Suppressor macrophage (primary cell): ENCODE measurements around the gene HUS1.
A peak's percentile ranks its signal among the peaks of the same experiment; 100 is the strongest.

Experiments
- DNase-seq, 4 experiments: peaks; one replicate each; pipeline ENCODE4 v3.0.0-alpha.2; 2020 to 2022

The HUS1 gene

DNA sequence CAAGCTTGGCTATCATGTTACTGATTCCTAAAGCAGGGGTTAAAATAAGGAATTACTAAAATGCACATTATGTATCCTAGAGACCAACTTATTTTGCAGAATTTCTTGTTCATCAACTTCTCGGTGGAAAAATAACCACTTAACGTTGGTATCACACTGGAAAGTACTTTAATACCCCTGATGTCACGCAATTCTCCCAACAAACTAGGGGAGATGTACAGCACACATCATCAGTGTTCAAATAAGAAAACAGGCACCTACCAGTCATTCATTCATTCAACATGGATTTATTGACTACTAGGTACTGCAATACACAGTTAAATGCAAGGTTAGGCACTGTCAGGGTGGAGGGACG lies 648 bp downstream of the HUS1 start:
- DNase-seq = no peak

DNA sequence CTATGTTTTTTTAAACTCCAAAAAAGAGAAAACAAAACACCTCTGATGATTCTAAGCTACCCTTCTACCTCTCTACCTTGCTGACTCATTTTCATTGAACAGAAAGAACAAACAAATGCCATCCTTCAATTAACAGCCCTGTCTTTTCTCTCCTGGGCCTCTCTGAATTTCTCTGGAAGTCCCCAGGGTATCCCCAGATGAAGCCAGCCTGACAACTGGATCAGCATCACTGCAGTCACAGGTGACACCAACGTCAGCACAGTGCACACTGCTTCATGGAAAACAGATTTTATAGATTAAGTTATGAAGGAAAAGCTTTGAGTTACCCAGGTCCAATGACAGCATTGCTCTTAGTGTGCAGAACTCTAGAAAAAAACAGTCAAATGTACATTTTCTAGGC lies 5.7 kb downstream of the HUS1 start:
- DNase-seq = no peak

DNA sequence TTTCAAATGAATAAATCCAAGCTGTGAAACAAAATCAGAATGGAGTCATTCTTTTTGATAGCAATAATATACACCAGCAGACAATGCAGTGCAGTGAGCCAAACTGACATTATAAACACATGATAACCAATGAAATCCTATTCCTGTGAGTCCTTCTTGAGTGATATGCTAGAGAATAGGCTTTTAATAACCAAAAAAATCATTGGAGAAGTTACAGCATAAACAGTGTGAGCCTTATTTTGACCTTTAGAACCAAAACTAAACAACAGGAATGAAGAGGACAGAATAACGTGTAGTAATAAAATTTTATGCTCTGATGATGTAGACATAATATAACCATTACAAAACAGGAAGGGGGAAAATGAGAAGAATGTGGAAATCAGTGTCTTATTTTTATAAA lies 8.7 kb downstream of the HUS1 start:
- peak in 2 of 4 experiments; percentile 51 to 71 for DNase-seq

DNA sequence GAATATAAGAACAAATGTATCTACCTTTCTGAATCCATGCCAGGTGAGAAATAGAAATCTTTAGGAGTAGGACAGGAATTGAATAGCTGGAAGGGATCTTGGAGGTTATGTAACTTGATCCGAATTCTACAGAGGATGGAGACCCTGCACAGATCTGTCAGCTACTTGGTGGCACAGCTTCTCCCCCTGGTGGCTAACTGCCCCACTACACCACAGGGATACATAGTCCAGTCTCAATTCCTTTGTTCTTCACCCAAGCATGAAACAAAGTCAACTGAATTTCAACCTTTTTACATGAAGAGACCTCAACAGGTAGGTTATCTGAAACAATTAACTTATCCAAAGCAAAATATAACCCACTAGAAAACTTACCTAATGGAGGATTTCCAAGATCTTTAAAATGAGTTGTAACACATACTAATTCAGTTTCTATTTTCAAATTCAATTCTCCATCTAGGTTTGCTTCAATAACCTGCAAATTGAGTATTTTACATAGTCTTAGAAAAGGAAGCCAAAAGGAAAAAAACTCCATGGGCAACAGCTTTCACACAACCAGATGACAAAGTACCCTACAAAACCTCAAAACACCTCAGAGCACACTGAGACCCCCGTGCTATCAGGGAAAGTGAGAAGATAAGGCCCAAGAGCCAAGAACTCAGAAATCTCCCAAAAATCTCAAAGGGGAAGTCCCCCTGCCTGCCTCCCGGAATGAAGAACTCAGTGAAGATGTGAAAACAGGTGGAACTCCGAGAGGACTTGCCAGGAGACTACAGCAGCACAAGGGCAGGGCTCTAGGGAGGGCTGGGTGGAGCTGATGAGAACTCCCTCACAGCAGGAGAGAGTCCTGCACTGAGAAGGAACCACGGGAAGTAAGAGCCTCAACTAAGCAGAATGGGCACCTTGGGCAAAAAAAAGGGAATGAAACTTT lies 10.3 kb downstream of the HUS1 start:
- peak; percentile 56 to 79 (median 64) for DNase-seq

DNA sequence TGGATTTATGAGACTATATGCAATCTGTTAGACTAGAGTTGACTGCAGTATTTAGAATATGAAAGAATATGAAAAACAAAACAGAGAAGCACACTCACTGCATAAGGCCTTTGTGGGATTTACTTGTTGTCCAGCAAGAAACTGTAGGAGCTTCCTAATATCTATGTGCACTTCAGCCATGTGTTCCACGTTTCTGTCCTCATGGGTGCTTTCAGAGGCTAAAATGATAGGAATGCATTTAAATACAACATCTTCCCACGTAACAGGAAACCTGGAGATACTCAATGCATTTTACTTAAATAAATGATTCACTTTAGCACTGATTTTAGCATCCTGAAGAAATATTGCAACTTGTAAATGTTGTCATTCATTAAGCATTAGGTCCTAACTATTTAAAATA lies 11.7 kb downstream of the HUS1 start:
- no peak for DNase-seq

DNA sequence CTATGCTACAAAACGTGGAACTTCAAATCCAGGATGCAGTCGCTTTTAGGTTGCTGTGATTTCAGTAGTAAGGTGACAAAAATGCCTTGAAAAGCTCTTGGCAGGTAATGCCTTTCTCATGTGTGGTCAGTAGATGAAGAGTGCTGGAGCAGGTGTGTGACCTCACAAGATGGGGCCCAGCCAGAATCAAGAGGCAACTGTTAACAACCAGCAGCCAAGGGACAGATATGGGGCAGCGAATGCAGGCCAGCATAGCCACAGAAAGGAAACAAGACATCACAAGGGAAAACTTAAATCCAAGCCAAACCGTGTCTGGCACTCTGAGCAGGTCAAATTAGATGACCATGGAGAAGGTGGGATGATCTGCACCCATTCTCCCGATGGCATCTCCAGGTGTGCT lies 12.3 kb downstream of the HUS1 start:
- DNase-seq = no peak

DNA sequence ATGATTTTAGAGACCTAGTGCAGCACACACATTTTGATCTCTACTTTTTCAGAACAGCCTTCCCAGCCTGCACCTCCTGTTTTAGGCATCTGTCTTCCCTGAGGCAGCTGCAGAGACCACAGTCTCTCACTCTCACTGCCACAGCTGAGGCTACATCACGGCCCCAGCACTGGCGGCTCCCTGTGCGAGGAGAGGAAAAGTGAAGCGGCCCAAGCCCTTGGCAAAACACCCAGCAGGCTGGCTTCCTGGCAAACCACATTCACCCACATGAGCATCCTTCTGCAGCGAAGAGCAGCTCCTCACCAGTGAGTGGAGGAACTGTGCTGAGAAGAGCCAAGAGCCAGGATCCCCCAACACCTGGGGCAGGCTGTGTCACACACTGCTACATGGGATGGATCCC lies 14.0 kb downstream of the HUS1 start:
- DNase-seq = no peak

DNA sequence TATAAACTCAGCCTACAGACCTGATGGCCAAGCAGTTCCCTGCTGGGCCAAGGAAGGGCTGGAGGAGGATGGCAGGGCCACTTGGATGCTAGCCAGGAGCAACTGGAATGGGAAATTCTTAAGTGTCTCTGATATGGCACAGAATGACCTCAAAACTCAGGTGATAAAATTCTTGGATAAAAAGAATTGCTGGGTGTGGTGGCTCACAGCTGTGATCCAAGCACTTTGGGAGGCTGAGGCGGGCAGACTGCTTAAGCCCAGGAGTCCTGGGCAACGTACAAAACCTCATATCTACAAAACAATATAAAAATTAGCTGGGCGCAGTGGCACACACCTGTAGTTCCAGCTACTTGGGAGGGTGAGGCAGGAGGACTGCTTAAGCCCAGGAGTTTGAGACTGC lies 17.2 kb downstream of the HUS1 start:
- no peak for DNase-seq

DNA sequence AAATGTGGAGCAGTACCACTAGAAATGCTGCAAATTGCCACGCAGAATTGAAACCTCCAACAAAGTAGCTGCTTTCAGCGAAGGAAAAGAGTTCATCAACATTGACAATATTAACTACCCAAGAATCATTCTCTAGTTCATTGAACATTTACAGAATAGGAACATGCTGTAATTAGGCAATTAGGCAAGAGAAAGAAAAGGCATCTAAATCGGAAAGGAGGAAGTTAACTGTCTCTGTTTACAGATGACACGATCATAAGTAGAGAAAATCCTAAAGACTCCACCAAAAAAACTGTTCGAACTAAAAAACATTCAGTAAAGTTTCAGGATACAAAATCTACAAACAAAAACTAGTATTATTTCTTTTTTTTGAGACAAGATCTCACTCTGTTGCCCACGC lies 22.3 kb downstream of the HUS1 start:
- peak in 2 of 4 experiments; percentile 51 to 54 for DNase-seq

DNA sequence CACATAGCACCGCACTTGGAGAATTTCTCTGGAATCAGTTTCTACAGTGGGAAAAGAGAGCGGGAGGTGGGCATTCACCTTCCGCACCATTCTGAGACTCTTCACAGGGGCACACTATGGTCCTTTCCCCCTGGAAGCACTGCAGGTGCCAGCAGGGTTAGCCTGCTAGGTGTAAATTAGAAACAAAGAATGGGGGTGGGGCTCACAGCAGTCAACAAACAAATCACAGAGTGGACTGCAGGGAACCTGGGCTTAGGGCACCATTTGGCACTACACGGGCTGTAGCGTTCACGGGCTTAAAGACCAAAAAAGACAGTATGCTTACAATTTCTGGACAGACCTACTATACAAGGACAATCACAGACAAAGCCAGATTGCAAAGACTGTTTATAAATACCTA lies 23.2 kb downstream of the HUS1 start:
- DNase-seq = no peak

DNA sequence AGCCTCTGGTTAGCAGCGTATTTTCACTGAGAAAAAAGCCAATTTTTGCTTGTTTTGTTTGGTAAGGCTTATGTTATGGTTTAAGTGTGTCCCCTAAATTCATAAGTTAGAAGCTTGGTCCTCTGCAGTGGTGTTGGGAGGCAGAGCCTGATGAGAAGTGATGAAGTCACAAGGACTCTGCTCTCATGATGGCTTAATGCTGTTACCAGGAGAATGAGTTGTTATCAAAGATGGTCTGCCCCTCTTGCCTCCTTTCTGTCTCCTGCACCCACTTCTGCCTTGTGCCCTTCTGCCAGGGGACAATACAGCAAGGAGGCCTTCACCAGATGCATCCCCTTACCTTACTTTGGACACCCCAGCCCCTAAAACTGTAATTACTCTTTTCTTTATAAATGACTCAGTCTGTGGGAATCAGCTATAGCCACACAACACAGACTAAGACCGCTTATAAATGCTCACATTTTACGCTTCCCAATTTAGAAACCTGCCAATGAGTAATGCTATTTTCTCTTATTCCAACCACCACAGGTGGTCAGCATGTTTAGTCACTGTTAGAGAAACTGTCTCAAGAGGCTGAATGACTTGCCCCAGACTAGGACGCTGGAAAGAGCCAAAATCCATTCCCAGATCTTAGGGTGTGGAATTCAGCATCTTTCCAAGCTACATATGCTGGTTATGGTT lies 25.0 kb downstream of the HUS1 start:
- no peak for DNase-seq

DNA sequence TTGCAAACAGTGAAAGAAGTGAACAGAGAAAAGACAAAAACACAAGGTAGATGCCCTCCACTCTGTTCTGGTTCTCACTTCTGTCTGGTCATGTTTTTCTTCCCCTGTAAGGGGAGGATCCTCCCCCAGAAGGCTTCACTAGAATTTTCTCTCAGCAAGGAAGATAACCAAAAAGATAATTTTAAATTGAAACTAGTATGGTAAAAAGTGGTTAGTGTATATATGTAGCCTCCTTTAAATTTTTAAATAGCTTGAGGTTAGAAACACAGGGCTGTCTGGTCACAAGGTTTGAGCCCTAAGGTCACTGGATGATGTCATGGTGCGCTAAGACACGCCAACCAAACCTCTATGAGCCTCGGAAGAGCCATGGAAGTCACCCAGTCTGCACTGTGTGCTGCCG lies 25.6 kb downstream of the HUS1 start:
- no peak for DNase-seq

DNA sequence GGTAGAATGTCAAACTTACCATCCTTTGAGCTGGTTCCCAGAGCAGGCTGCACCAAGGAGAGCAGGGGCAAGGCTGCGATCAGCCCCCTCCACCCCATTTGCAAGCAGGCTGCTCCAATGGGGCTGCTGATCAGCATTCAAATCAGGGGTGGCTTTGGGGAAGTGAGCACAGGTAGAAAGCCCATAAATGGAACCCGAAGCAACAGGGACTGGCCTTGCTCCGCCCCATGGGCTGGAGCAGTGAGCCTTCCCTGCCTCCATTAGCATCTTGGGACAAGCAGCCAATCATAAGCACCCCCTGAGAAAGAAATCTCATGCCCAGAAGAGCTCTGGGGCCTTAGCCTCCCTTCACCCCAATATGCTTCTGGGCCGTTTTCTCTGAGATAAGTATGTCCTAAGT lies 27.2 kb downstream of the HUS1 start:
- no peak for DNase-seq

DNA sequence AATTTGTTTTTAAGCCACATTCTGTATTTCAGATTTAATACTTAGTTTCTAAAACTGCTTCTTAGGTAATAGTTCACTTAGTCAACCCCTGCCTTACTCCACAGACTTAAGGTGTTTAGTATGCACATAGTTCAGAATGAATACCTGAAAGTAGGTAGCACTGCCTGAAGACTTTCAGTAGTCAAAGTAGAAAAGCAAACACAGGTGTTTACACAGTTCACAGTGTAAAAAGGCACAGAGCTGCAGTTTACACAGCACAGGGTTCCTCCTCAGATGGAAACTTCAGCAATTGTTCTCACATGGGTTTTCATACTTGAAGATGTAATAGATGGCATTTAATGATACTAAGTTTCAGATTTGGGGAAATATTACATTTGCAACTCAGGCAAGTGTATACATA lies 28.0 kb downstream of the HUS1 start:
- DNase-seq = no peak

DNA sequence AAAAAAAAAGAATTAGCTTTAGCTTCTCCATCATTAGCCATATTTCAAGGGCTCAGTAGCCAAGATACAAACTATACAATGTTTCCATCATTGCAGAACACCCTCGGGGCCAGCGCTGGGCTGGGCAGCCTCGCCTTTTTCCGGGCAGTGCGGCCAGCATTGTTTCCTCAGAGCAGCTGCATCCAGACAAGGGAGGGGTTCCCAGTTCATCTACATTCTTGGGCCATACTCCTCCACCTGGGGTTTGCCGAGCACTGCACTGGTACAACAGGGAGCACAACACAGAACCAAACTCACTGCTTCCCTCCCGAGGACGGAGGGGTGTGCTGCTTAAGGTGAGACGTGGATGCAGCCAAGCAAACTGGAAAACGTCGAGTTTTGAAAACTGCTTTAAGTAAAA lies 28.7 kb downstream of the HUS1 start:
- DNase-seq = no peak

DNA sequence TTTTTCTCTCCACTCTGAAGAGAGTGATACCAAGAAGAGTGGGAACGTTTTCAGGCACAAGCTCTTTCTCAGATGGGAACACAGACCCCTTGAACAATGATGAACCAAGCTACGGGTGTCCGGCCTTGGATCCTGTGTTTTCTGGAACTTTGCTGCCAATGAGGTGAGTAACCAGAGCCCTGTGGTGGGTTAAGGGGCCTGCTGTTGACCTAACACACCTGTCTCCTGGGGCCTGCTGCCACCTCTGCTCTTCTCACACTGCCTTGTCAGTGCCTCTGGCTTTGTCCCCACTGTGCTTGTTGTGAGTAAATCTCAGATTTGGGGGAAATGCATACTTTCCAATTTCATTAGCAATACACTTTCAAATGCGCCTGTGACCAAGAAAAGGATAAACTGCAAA lies 29.7 kb downstream of the HUS1 start:
- DNase-seq = no peak

DNA sequence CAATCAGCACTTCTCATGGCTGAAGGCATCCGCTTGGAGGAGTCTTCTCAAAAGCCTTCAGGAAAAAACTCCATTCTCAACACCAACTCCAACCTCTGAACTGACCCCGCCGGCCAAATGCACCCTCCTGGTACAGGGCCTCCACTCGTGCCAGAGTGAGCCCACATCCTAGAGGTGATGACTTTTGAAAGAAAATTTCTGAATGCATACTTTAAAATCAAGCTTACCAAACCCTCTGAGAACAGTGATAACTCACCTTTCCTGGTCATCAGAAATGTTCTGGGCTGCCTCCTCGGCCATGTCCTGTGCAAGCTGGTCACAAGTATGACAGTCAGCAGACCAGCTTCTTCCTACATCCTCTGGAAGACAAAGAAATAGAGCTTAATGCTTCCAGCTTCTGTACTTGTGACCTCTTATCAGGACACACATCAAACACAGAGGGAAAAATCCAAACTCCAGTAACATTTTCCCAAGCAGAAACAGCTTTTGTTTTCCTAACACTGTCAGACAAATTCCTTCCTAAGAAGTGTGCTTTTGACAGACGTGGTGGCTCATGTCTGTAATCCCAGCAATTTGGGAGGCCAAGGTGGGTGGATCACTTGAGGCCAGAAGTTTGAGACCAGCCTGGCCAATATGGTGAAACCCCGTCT lies 31.1 kb downstream of the HUS1 start, which contains the start of gene PKD1L1:
Gene PKD1L1, minus strand, starts transcription at position 326 of the 650 bp plus-strand sequence. Its CDS starts 26 bp downstream, at position 300.
- peak in 3 of 4 experiments; percentile 43 to 55 (median 51) for DNase-seq

DNA sequence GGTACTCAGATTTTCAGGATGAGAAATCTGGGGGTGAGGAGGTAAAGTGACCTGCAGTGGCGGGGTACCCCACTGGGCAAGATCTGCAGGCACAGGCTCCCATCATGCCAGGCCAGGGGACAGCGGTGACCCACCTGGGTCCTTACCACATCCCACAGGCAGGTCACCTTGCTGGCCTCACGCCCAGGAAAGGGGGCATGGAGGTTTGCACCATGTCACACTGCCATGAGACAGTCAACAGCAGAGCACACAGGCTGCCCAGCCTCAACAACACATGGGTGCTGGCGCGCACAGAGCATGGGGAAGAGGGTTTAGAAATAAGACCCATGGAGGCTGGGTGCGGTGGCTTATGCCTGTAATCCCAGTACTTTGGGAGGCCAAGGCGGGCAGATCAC lies 32.1 kb downstream of the HUS1 start:
- DNase-seq = no peak

DNA sequence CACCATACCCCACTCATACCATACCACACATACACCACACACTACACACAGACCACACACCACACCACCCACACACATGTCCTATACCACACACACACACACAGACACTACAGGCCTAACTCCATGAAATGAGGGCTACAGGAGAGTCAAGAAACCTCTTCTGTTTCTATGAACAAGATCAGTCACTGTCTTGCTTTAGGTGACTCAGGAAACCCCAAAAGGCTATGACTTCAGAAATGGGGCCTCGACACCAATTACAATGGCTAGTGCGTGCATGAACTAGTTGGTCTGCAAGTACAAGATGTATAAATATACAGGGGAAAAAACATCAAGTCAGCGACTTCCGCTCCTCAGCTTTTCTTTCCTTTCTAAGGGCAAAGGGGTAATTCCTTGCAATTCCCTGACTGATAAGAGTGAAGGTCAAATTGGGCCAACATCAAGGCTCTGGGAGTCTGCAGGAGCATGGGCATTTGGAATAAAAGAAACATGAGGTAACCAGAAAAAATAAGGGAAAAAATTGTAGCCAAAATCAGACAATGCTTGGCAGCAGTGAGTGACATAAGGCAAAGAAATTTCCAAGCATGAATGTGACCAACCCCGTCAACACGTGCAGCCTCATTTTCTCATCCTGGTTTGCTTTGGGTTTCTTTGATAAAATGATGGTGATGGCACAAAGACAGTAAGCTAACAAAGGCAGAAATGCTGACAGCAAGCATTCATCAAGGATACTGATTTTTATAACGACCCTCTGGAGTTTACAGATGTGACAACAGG lies 32.6 kb downstream of the HUS1 start:
- DNase-seq = no peak

DNA sequence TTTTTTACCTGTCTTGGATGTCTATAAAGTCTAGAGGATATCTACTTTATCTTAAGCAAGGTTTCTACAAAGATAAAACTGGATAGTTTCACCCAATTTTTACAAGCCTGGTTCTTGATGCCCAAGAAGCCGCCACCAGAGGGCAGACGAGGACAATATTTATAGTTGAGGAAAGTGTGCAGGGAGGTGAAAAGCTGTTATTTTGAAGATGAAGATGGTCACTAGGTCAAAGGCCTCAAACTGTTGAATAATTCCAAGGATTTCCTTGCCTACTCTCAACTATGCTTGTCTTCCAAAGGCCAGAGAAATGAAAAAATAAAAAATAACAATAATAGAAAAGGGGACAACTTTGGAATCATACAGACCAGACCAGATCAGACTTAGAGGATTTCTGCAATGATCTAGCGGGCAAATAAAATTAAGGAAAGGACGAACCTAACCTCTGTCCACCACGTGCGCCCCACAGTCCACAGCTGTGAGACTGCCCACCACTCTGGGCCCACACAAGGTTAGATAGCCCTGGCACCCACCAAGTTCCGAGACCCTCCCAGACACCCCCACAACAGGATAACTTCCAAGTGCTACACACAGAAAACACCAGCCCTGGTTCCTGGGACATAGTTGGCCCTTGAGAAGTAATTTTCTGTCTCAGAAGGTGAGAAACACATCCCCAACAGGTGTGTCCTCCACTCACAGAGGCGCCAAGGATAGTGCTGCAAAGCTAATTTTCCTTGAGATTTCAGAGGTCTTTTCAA lies 34.0 kb downstream of the HUS1 start:
- peak; percentile 83 to 91 (median 90) for DNase-seq

DNA sequence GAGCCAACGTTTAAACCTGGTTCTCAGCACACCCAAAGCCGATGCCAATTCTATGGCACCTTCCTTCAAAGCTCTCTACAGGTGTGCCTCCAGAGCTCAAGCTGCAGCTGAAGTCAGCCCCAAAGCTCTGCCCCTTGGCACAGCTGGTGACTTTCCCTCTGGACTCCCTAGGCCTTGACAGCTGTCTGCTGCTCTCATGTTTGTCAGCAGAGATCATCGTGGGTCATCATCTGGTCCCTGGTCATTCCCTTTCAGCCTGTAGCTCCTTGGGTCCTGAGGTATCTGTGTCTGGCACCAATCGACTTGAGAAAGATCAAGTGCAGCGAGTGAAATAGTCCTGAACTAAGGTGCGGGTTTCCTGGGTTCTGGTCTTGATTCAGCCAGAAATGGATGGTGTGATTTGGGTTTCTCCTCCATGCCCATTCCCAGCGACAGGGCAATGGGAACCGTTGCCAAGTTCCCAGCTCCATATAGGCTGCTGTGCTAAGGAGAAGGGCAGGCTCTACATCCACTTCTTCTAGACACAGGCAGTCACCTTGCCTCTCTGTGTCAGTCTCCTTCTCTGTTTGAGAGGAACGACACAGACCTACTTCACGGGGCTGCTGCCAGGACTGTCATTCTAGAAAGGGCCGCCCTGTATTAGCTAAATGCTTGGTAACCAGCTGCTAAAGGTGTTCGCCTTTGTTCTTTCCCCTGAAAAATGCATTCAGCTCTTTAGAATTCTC lies 34.7 kb downstream of the HUS1 start:
- DNase-seq = no peak
